Muscle of leg (tissue), 11 donors: ENCODE results near the gene NRF1. TPM values are rescaled to one million over a fixed set of nuclear protein-coding genes. Genes with fewer than 3 reads are reported as not detected.
"Not testable (repeated sequence)": the region's sequence is repeated elsewhere in the genome, so short reads cannot be mapped to it uniquely, and the experiment has no call there.

ENCODE experiments used
- DNase-seq: peaks from one replicate; pipeline ENCODE4 v3.0.0; 2013
- H3K27ac ChIP-seq: one replicate; pipeline ENCODE4 v1.5.1; 2013; ENCODE audit warnings: mild to moderate bottlenecking, low read length, control low read depth
- H3K27me3 ChIP-seq: one replicate; pipeline ENCODE4 v1.6.1; 2013; ENCODE audit warnings: low read length; ENCODE audit not compliant: control insufficient read depth, insufficient read depth
- H3K36me3 ChIP-seq: one replicate; pipeline ENCODE4 v1.6.1; 2013; ENCODE audit warnings: low read length; ENCODE audit not compliant: control insufficient read depth, insufficient read depth
- H3K4me1 ChIP-seq: one replicate; pipeline ENCODE4 v1.6.1; 2013; ENCODE audit warnings: low read length; ENCODE audit not compliant: control insufficient read depth, insufficient read depth
- H3K4me3 ChIP-seq: one replicate; pipeline ENCODE4 v1.5.1; 2013; ENCODE audit warnings: low read length, control low read depth
- H3K9me3 ChIP-seq: replicated peaks from 2 replicates; pipeline ENCODE4 v1.6.1; 2013; ENCODE audit warnings: low read depth, low read length; ENCODE audit not compliant: control insufficient read depth
- WGBS: methylation state at CpG from one replicate; pipeline ENCODE4 v1.1.5; 2013; ENCODE audit warnings: missing lambda C conversion rate; ENCODE audit not compliant: insufficient coverage; 5-methylcytosine and 5-hydroxymethylcytosine counted together
- polyA plus RNA-seq, 8 donors: library from polyadenylated mRNA; unstranded; fragments of 120-200 nt; gene quantifications; one replicate each; pipeline versions ENCODE4 v1.2.1 to v1.2.3, GENCODE V29; 2013; ENCODE audit warnings: inconsistent platforms in 1 of 8, low replicate concordance in 1 of 8; ENCODE audit not compliant: insufficient read length in 8 of 8, insufficient read depth in 1 of 8
- total RNA-seq: library from RNA; stranded (reverse); fragments of 120-200 nt; gene quantifications from one replicate; pipeline ENCODE4 v1.2.4, GENCODE V29; 2013

Gene NRF1
- total and polyA plus RNA-seq, 9 donors = 10.0 to 15.3 (median 12.5) TPM

- Histone ChIP-seq H3K36me3 (peaks cover 33% of the 10 kb centered on the region), H3K9me3 (peaks cover 18% of the 10 kb centered on the region)
- WGBS = no CpG with 5 or more reads among the region's 2 CpGs
- not testable (repeated sequence) for H3K4me1 ChIP-seq, DNase-seq, H3K4me3 ChIP-seq, H3K27ac ChIP-seq, H3K27me3 ChIP-seq
Measured at GRCh38 chr7:129659907-129660306, 48.4 kb downstream of the NRF1 start.

- DNase-seq = no peak
- WGBS = 100% methylated on average over 2 of the region's 4 CpGs
- no peaks in the 10 kb centered on the region for H3K27me3 ChIP-seq
- H3K36me3 ChIP-seq = peaks cover 33% of the 10 kb centered on the region
- no peak overlapping the region for H3K27ac ChIP-seq
- H3K4me1 ChIP-seq = no peaks in the 10 kb centered on the region
- no peak overlapping the region for H3K4me3 ChIP-seq
- peaks cover 18% of the 10 kb centered on the region for H3K9me3 ChIP-seq
Measured at GRCh38 chr7:129661645-129662182, 50.2 kb downstream of the NRF1 start.

GRCh38 chr7:129663240-129663639, 51.7 kb downstream of the NRF1 start:
- H3K4me3 ChIP-seq, H3K27me3 ChIP-seq, DNase-seq, H3K27ac ChIP-seq, H3K4me1 ChIP-seq: not testable (repeated sequence)
- WGBS = 99% methylated on average over 25 of the region's 32 CpGs
- H3K9me3 ChIP-seq = peaks cover 18% of the 10 kb centered on the region
- H3K36me3 ChIP-seq = peaks cover 28% of the 10 kb centered on the region

- Histone ChIP-seq H3K4me1 (no peaks in the 10 kb centered on the region), H3K9me3 (peaks cover 18% of the 10 kb centered on the region), H3K27ac (no peak overlapping the region), H3K36me3 (peaks cover 24% of the 10 kb centered on the region), H3K4me3 (no peak overlapping the region), H3K27me3 (no peaks in the 10 kb centered on the region)
- DNase-seq = peak; percentile 70
- 100% methylated on average over 2 of the region's 5 CpGs for WGBS
Measured at GRCh38 chr7:129664029-129665012, 52.8 kb downstream of the NRF1 start.

GRCh38 chr7:129665013-129665401, 53.5 kb downstream of the NRF1 start:
- H3K36me3 ChIP-seq = peaks cover 18% of the 10 kb centered on the region
- peaks cover 17% of the 10 kb centered on the region for H3K9me3 ChIP-seq
- DNase-seq = peak; percentile 24
- H3K27ac ChIP-seq = no peak overlapping the region
- no peak overlapping the region for H3K4me3 ChIP-seq
- H3K4me1 ChIP-seq = no peaks in the 10 kb centered on the region
- 89% methylated on average over 1 of the region's 3 CpGs for WGBS
- H3K27me3 ChIP-seq = no peaks in the 10 kb centered on the region

- Histone ChIP-seq H3K4me3 (no peak overlapping the region), H3K9me3 (peaks cover 3% of the 10 kb centered on the region), H3K36me3 (peaks cover 8% of the 10 kb centered on the region), H3K27me3 (no peaks in the 10 kb centered on the region), H3K4me1 (no peaks in the 10 kb centered on the region), H3K27ac (no peak overlapping the region)
- no peak for DNase-seq
- no CpG with 5 or more reads among the region's 4 CpGs for WGBS
Measured at GRCh38 chr7:129667116-129667515, 55.6 kb downstream of the NRF1 start.

- no peak for DNase-seq
- Histone ChIP-seq H3K9me3 (no peaks in the 10 kb centered on the region), H3K27ac (no peak overlapping the region), H3K27me3 (no peaks in the 10 kb centered on the region), H3K4me3 (no peak overlapping the region), H3K36me3 (peaks cover 12% of the 10 kb centered on the region), H3K4me1 (no peaks in the 10 kb centered on the region)
- no CpG with 5 or more reads among the region's 1 CpG for WGBS
Measured at GRCh38 chr7:129667551-129667950, 56.0 kb downstream of the NRF1 start.

- H3K27me3 ChIP-seq = no peaks in the 10 kb centered on the region
Measured at GRCh38 chr7:129669901-129670300, 58.4 kb downstream of the NRF1 start.

GRCh38 chr7:129670656-129671055, 59.1 kb downstream of the NRF1 start:
- Histone ChIP-seq H3K4me1 (no peaks in the 10 kb centered on the region), H3K27ac (no peak overlapping the region), H3K36me3 (peaks cover 27% of the 10 kb centered on the region), H3K27me3 (no peaks in the 10 kb centered on the region), H3K4me3 (no peak overlapping the region), H3K9me3 (peaks cover 9% of the 10 kb centered on the region)
- peak; percentile 66 for DNase-seq

More at GRCh38 chr7:129669901-129670300, 58.4 kb downstream of the NRF1 start:
- no peak overlapping the region for H3K4me3 ChIP-seq
- H3K36me3 ChIP-seq = peaks cover 21% of the 10 kb centered on the region
- no peak for DNase-seq
- H3K4me1 ChIP-seq = no peaks in the 10 kb centered on the region
- H3K9me3 ChIP-seq = peaks cover under 1% of the 10 kb centered on the region
- H3K27ac ChIP-seq = no peak overlapping the region
- no CpG with 5 or more reads among the region's 2 CpGs for WGBS

GRCh38 chr7:129671266-129671665, 59.7 kb downstream of the NRF1 start:
- DNase-seq = peak; percentile 90

More at GRCh38 chr7:129671266-129671665, 59.7 kb downstream of the NRF1 start:
- Histone ChIP-seq H3K4me1 (no peaks in the 10 kb centered on the region), H3K4me3 (no peak overlapping the region), H3K36me3 (peaks cover 32% of the 10 kb centered on the region), H3K27me3 (no peaks in the 10 kb centered on the region), H3K9me3 (peaks cover 15% of the 10 kb centered on the region), H3K27ac (no peak overlapping the region)
- 30% methylated on average over 4 of the region's 9 CpGs for WGBS
